HepG2 (cell line): Measurements from ENCODE around the gene NPB. TPM values are rescaled to one million over a fixed set of nuclear protein-coding genes. Genes with fewer than 3 reads are reported as not detected.

Experiments
- ARNT2 ChIP-seq: sonication (generic); formaldehyde crosslinking; IDR thresholded peaks from 2 replicates; pipeline ENCODE4 v1.8.0; 2022; ENCODE audit warnings: mild to moderate bottlenecking, low read depth, missing genetic modification reagents, moderate library complexity
- ATF5 ChIP-seq: sonication (generic); formaldehyde crosslinking; IDR thresholded peaks from 2 replicates; pipeline ENCODE4 v1.4.0; 2020; ENCODE audit warnings: mild to moderate bottlenecking, low read depth, missing genetic modification reagents
- CCDC6 ChIP-seq: sonication (generic); formaldehyde crosslinking; IDR thresholded peaks from 2 replicates; pipeline ENCODE4 v1.8.1; 2022; ENCODE audit warnings: mild to moderate bottlenecking, missing genetic modification reagents, moderate library complexity
- EZH2 ChIP-seq: conservative IDR thresholded peaks from 2 replicates; pipeline ENCODE4 v1.6.1; 2012; ENCODE audit warnings: mild to moderate bottlenecking, low read depth, low read length, moderate library complexity
- GTF2F1 ChIP-seq: fragments of 150-350 bp; IDR thresholded peaks from 2 replicates; pipeline ENCODE4 v1.6.1; 2014; ENCODE audit warnings: low read length
- HDAC1 ChIP-seq: sonication (generic); formaldehyde crosslinking; IDR thresholded peaks from 2 replicates; pipeline ENCODE4 v1.5.1; 2020; ENCODE audit warnings: mild to moderate bottlenecking, missing genetic modification reagents
- MEIS1 ChIP-seq: sonication (generic); formaldehyde crosslinking; IDR thresholded peaks from 2 replicates; pipeline ENCODE4 v1.9.0; 2021; ENCODE audit warnings: mild to moderate bottlenecking, missing genetic modification reagents, moderate library complexity, borderline replicate concordance
- MLXIP ChIP-seq: sonication (generic); formaldehyde crosslinking; IDR thresholded peaks from 2 replicates; pipeline ENCODE4 v1.9.0; 2021; ENCODE audit warnings: missing genetic modification reagents, borderline replicate concordance
- NCOA1 ChIP-seq: sonication (generic); formaldehyde crosslinking; IDR thresholded peaks from 2 replicates; pipeline ENCODE4 v1.9.0; 2021; ENCODE audit warnings: missing genetic modification reagents
- NRL ChIP-seq: sonication (generic); formaldehyde crosslinking; IDR thresholded peaks from 2 replicates; pipeline ENCODE4 v1.5.0; 2020; ENCODE audit warnings: missing genetic modification reagents, mild to moderate bottlenecking, moderate library complexity, borderline replicate concordance
- PHF8 ChIP-seq: sonication (generic); formaldehyde crosslinking; IDR thresholded peaks from 2 replicates; pipeline ENCODE4 v1.5.0; 2020; ENCODE audit warnings: missing genetic modification reagents
- REL ChIP-seq: sonication (generic); formaldehyde crosslinking; conservative IDR thresholded peaks from 2 replicates; pipeline ENCODE4 v1.8.0; 2022; ENCODE audit warnings: mild to moderate bottlenecking, missing genetic modification reagents, moderate library complexity
- RFX5 ChIP-seq: IDR thresholded peaks from 2 replicates; pipeline ENCODE4 v1.6.1; 2011; ENCODE audit warnings: low read depth, low read length, improper control_type of control experiment
- SKI ChIP-seq: fragments of 450-650 bp; IDR thresholded peaks from one replicate; pipeline ENCODE4 v1.6.1; 2018; ENCODE audit warnings: mild to moderate bottlenecking; ENCODE audit not compliant: partially characterized antibody
- SRSF4 ChIP-seq: fragments of 200-400 bp; formaldehyde crosslinking; IDR thresholded peaks from one replicate; pipeline ENCODE4 v1.6.1; 2018; ENCODE audit warnings: mild to moderate bottlenecking, low read depth, low read length, moderate library complexity; ENCODE audit not compliant: poor library complexity, severe bottlenecking
- TEAD2 ChIP-seq: sonication (generic); formaldehyde crosslinking; IDR thresholded peaks from 2 replicates; pipeline ENCODE4 v1.9.0; 2021; ENCODE audit warnings: missing genetic modification reagents
- U2AF1 ChIP-seq: fragments of 200-400 bp; formaldehyde crosslinking; optimal IDR thresholded peaks from 2 replicates; pipeline ENCODE3; 2017; ENCODE audit warnings: mild to moderate bottlenecking, low read depth, low read length
- XRCC5 ChIP-seq: fragments of 200-400 bp; formaldehyde crosslinking; optimal IDR thresholded peaks from 2 replicates; pipeline ENCODE3; 2017; ENCODE audit warnings: mild to moderate bottlenecking, low read length
- ZBTB7B ChIP-seq: sonication (generic); formaldehyde crosslinking; IDR thresholded peaks from 2 replicates; pipeline ENCODE4 v1.4.0; 2020; ENCODE audit warnings: missing genetic modification reagents
- ZNF382 ChIP-seq: sonication (generic); formaldehyde crosslinking; IDR thresholded peaks from 2 replicates; pipeline ENCODE4 v1.5.0; 2020; ENCODE audit warnings: missing genetic modification reagents, mild to moderate bottlenecking, borderline replicate concordance
- ZNF44 ChIP-seq: sonication (generic); formaldehyde crosslinking; IDR thresholded peaks from 2 replicates; pipeline ENCODE4 v1.5.1; 2020; ENCODE audit warnings: mild to moderate bottlenecking, missing genetic modification reagents
- ZNF468 ChIP-seq: sonication (generic); formaldehyde crosslinking; IDR thresholded peaks from 2 replicates; pipeline ENCODE4 v1.8.0; 2022; ENCODE audit warnings: mild to moderate bottlenecking, moderate library complexity, missing genetic modification reagents
- ZNF713 ChIP-seq: sonication (generic); formaldehyde crosslinking; IDR thresholded peaks from 2 replicates; pipeline ENCODE4 v1.4.0; 2020; ENCODE audit warnings: mild to moderate bottlenecking, missing genetic modification reagents
- ZNF737 ChIP-seq: sonication (generic); formaldehyde crosslinking; IDR thresholded peaks from 2 replicates; pipeline ENCODE4 v1.5.0; 2020; ENCODE audit warnings: missing genetic modification reagents, mild to moderate bottlenecking, borderline replicate concordance
- ZNF761 ChIP-seq: sonication (generic); formaldehyde crosslinking; conservative IDR thresholded peaks from 2 replicates; pipeline ENCODE4 v1.4.0; 2020; ENCODE audit warnings: mild to moderate bottlenecking, missing genetic modification reagents
- ZNF83 ChIP-seq: sonication (generic); formaldehyde crosslinking; IDR thresholded peaks from 2 replicates; pipeline ENCODE4 v1.4.0; 2020; ENCODE audit warnings: missing genetic modification reagents, mild to moderate bottlenecking, borderline replicate concordance
- ZSCAN30 ChIP-seq: sonication (generic); formaldehyde crosslinking; IDR thresholded peaks from 2 replicates; pipeline ENCODE4 v1.5.0; 2020; ENCODE audit warnings: mild to moderate bottlenecking, missing genetic modification reagents
- polyA plus RNA-seq, 8 experiments: library from polyadenylated mRNA; depleted of rRNA in 3 of 8; stranded (reverse) in 7 of 8; unstranded in 1 of 8; fragments of >200 nt; fragmentation: Illumina TruSeq in 4 of 8; extraction: Trizol in 4 of 8; gene quantifications; 2 replicates each; pipeline versions ENCODE4 v1.2.1 to v1.2.3, GENCODE V29; 2011 to 2016; ENCODE audit warnings: low read depth in 4 of 8, missing spikeins in 1 of 8, mixed read lengths in 1 of 8; ENCODE audit not compliant: insufficient read depth in 1 of 8
- total RNA-seq, 5 experiments: library from RNA; depleted of rRNA; stranded (reverse); fragments of >200 nt; fragmentation: Illumina TruSeq; extraction: Trizol; gene quantifications; 2 replicates each; pipeline ENCODE4 v1.2.3, GENCODE V29; 2016; ENCODE audit warnings: low read depth in 1 of 5

NPB gene
- total and polyA plus RNA-seq, 2 of the 13 experiments (the other 11 are each of a cell fraction or from before 2014, with no cell fraction given), result 0.11 to 0.93 TPM

- TF ChIP-seq HDAC1, result peak; percentile 60; the same call in 1 of the 2 replicates
- TF ChIP-seq SKI, result peak; percentile 71
- TF ChIP-seq MLXIP (CRISPR knock-in tag), result peak; percentile 74; the same call in 1 of the 2 replicates
- peak; percentile 52 for TF ChIP-seq ZNF761
- peak; percentile 70; the same call in 1 of the 2 replicates for TF ChIP-seq GTF2F1
- TF ChIP-seq ZNF468 (CRISPR knock-in tag), result peak; percentile 78; the same call in 1 of the 2 replicates
- TF ChIP-seq ZNF737 (CRISPR knock-in tag), result peak; percentile 13; the same call in 1 of the 2 replicates
- no peak for TF ChIP-seq SRSF4
- TF ChIP-seq ZBTB7B (CRISPR knock-in tag), result 0 out of 2 replicates have a peak, but pooled peaks have one; percentile 28
- TF ChIP-seq REL (CRISPR knock-in tag), result peak; percentile 58
- TF ChIP-seq U2AF1, result no peak
- TF ChIP-seq ARNT2 (CRISPR knock-in tag), result peak; percentile 97
- TF ChIP-seq ZNF713 (CRISPR knock-in tag), result 0 out of 2 replicates have a peak, but pooled peaks have one; percentile 58
- TF ChIP-seq ZSCAN30 (CRISPR knock-in tag), result no peak
- 0 out of 2 replicates have a peak, but pooled peaks have one; percentile 15 for TF ChIP-seq CCDC6 (CRISPR knock-in tag)
- no peak for TF ChIP-seq NCOA1 (CRISPR knock-in tag)
- TF ChIP-seq TEAD2, result 0 out of 2 replicates have a peak, but pooled peaks have one; percentile 69
- TF ChIP-seq RFX5, result no peak
- TF ChIP-seq NRL (CRISPR knock-in tag), result 0 out of 2 replicates have a peak, but pooled peaks have one; percentile 1
- TF ChIP-seq ZNF83 (CRISPR knock-in tag), result peak; percentile 93; the same call in 1 of the 2 replicates
- no peak for TF ChIP-seq ZNF382 (CRISPR knock-in tag)
- peak; percentile 80 for TF ChIP-seq PHF8 (CRISPR knock-in tag)
- TF ChIP-seq ZNF44 (CRISPR knock-in tag), result no peak; the same call in 1 of the 2 replicates
- TF ChIP-seq ATF5, result peak; percentile 78; the same call in 1 of the 2 replicates
- peak; percentile 36 for TF ChIP-seq XRCC5
- TF ChIP-seq EZH2, result no peak
- peak; percentile 38; the same call in 1 of the 2 replicates for TF ChIP-seq MEIS1 (CRISPR knock-in tag)
Observed at GRCh38 chr17:81859906-81860755, 41.9 kb upstream of the NPB start, which contains the start of gene P4HB (continued).
